ENCODE measurements around the gene SFRP2.

SFRP2 gene

GRCh38 chr4:153731239-153731638 lies 57.6 kb downstream of the SFRP2 start:
- Mint-ChIP-seq H3K9me3 (no peaks in the 10 kb centered on the region), H3K27ac (no peak overlapping the region), H3K4me1 (peaks cover 7% of the 10 kb centered on the region), H3K27me3 (no peaks in the 10 kb centered on the region), H3K4me3 (no peak overlapping the region), H3K36me3 (peaks cover 5% of the 10 kb centered on the region)
